ENCODE results near the gene SLC35F3. TPM values are rescaled to one million over a fixed set of nuclear protein-coding genes. Genes with fewer than 3 reads are reported as not detected.

The SLC35F3 gene
- total and polyA plus RNA-seq, 4 donors, result 0.01 to 0.37 (median 0.08) TPM; not detected in 1

DNA sequence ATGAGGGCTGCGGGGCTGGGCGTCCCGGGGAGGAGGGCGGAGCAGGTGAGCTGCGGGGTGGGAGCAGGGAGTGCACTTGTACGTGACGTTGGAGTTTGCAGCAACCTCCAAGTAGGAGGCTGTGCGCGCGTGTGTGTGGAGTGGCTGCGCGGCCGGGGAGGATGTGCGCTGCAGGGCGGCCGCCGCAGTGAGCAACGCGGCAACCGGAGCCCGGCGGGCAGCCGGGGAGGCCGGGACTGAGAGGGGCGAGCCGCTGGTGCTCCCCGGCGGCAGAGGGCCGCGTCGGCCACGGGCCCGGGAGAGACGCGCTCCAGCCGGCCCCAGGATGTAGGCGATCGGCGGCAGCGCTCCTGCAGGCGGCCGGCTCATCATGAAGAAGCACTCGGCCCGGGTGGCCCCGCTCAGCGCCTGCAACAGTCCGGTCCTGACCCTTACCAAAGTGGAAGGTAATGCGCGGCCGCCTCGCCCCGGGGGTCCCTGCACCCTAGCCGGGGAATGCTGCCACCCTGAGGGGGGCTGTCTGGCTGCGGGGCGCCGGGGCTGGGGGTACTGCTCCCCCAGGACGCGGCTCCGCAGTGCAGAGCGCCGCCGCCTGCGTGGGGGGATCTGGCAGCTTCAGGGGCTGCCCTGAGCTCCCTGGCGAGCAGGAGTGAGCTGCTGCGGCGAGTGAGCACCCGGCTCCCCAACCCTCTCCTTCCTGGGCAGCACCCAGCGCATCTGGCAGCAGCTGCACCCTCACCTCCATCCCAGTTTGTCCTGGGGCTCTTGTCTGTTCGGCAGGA, 309.8 kb downstream of the SLC35F3 start:
- peak; percentile 39 for DNase-seq (ENCODE audit: low spot score)
- Histone ChIP-seq H3K27me3 (ENCODE audit: control insufficient read depth in 4 of 4, insufficient read depth in 4 of 4, low read length in 3 of 4) (peaks cover 0 to 8% (median 0%) of the 10 kb centered on the region in 4 donors), H3K4me3 (ENCODE audit: low read depth in 1 of 3, low read length in 3 of 3) (peak overlapping the region in 1 of 3 donors; percentile 25), H3K36me3 (ENCODE audit: control insufficient read depth in 4 of 4, insufficient read depth in 3 of 4, low read depth in 1 of 4, low read length in 3 of 4) (no peaks in the 10 kb centered on the region), H3K9ac (ENCODE audit: low read depth in 1 of 2, low read length in 2 of 2) (no peak overlapping the region), H3K27ac (ENCODE audit: low read depth in 1 of 2, low read length in 2 of 2) (no peak overlapping the region), H3K4me1 (ENCODE audit: control insufficient read depth in 4 of 4, insufficient read depth in 4 of 4, low read length in 3 of 4) (peaks cover 2 to 13% (median 7%) of the 10 kb centered on the region in 4 donors), H3K9me3 (ENCODE audit: control insufficient read depth in 4 of 4, low read length in 3 of 4) (no peaks in the 10 kb centered on the region)
- 2% methylated on average over 69 of the region's 69 CpGs for WGBS
- TF ChIP-seq HNF4G (IDR thresholded peaks at IDR 0.05), result no peak
- TF ChIP-seq, protein P1, sequence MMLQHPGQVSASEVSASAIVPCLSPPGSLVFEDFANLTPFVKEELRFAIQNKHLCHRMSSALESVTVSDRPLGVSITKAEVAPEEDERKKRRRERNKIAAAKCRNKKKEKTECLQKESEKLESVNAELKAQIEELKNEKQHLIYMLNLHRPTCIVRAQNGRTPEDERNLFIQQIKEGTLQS (IDR thresholded peaks at IDR 0.05), result no peak
- TF ChIP-seq, protein P2, sequence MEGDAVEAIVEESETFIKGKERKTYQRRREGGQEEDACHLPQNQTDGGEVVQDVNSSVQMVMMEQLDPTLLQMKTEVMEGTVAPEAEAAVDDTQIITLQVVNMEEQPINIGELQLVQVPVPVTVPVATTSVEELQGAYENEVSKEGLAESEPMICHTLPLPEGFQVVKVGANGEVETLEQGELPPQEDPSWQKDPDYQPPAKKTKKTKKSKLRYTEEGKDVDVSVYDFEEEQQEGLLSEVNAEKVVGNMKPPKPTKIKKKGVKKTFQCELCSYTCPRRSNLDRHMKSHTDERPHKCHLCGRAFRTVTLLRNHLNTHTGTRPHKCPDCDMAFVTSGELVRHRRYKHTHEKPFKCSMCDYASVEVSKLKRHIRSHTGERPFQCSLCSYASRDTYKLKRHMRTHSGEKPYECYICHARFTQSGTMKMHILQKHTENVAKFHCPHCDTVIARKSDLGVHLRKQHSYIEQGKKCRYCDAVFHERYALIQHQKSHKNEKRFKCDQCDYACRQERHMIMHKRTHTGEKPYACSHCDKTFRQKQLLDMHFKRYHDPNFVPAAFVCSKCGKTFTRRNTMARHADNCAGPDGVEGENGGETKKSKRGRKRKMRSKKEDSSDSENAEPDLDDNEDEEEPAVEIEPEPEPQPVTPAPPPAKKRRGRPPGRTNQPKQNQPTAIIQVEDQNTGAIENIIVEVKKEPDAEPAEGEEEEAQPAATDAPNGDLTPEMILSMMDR (IDR thresholded peaks at IDR 0.05; ENCODE audit: low read depth, low read length, missing input control), result no peak
- no peak for TF ChIP-seq HNF4A (conservative IDR thresholded peaks at IDR 0.05)
- no peak for TF ChIP-seq JUND (IDR thresholded peaks at IDR 0.05)
- no peak for TF ChIP-seq ZBTB33 (IDR thresholded peaks at IDR 0.05)

- 36% methylated on average over 20 of the region's 20 CpGs for WGBS
- Histone ChIP-seq H3K27ac (ENCODE audit: low read depth in 1 of 2, low read length in 2 of 2) (no peak overlapping the region), H3K9ac (ENCODE audit: low read depth in 1 of 2, low read length in 2 of 2) (no peak overlapping the region), H3K27me3 (ENCODE audit: control insufficient read depth in 4 of 4, insufficient read depth in 4 of 4, low read length in 3 of 4) (peaks cover 0 to 8% (median 2%) of the 10 kb centered on the region in 4 donors), H3K36me3 (ENCODE audit: control insufficient read depth in 4 of 4, insufficient read depth in 3 of 4, low read depth in 1 of 4, low read length in 3 of 4) (no peaks in the 10 kb centered on the region), H3K4me1 (ENCODE audit: control insufficient read depth in 4 of 4, insufficient read depth in 4 of 4, low read length in 3 of 4) (peaks cover 2 to 13% (median 7%) of the 10 kb centered on the region in 4 donors), H3K4me3 (ENCODE audit: low read depth in 1 of 3, low read length in 3 of 3) (no peak overlapping the region), H3K9me3 (ENCODE audit: control insufficient read depth in 4 of 4, low read length in 3 of 4) (no peaks in the 10 kb centered on the region)
- no peak for DNase-seq (ENCODE audit: low spot score)
- TF ChIP-seq FOXA2 (IDR thresholded peaks at IDR 0.05), result no peak
- no peak for TF ChIP-seq FOXA1 (IDR thresholded peaks at IDR 0.05)
- TF ChIP-seq RAD21 (IDR thresholded peaks at IDR 0.05), result no peak
- TF ChIP-seq REST (IDR thresholded peaks at IDR 0.05), result no peak
- TF ChIP-seq HNF4G (IDR thresholded peaks at IDR 0.05), result no peak
- no peak for TF ChIP-seq ZBTB33 (IDR thresholded peaks at IDR 0.05)
- no peak for TF ChIP-seq YY1 (IDR thresholded peaks at IDR 0.05)
- no peak for TF ChIP-seq HNF4A (conservative IDR thresholded peaks at IDR 0.05)
- no peak for TF ChIP-seq TAF1 (conservative IDR thresholded peaks at IDR 0.05)
- TF ChIP-seq GABPA (IDR thresholded peaks at IDR 0.05 in 1 of 2, conservative IDR thresholded peaks at IDR 0.05 in 1 of 2), result no peak
- TF ChIP-seq, protein P1 (IDR thresholded peaks at IDR 0.05), result no peak
- TF ChIP-seq, protein P2 (IDR thresholded peaks at IDR 0.05; ENCODE audit: low read depth, low read length, missing input control), result no peak
- TF ChIP-seq JUND (IDR thresholded peaks at IDR 0.05), result no peak
- no peak for TF ChIP-seq SP1 (IDR thresholded peaks at IDR 0.05)
- no peak for TF ChIP-seq NR2F2 (IDR thresholded peaks at IDR 0.05)
Measured at GRCh38 chr1:234214911-234215892, 310.7 kb downstream of the SLC35F3 start.
